ENCODE data around the gene WDR62.

DNA sequence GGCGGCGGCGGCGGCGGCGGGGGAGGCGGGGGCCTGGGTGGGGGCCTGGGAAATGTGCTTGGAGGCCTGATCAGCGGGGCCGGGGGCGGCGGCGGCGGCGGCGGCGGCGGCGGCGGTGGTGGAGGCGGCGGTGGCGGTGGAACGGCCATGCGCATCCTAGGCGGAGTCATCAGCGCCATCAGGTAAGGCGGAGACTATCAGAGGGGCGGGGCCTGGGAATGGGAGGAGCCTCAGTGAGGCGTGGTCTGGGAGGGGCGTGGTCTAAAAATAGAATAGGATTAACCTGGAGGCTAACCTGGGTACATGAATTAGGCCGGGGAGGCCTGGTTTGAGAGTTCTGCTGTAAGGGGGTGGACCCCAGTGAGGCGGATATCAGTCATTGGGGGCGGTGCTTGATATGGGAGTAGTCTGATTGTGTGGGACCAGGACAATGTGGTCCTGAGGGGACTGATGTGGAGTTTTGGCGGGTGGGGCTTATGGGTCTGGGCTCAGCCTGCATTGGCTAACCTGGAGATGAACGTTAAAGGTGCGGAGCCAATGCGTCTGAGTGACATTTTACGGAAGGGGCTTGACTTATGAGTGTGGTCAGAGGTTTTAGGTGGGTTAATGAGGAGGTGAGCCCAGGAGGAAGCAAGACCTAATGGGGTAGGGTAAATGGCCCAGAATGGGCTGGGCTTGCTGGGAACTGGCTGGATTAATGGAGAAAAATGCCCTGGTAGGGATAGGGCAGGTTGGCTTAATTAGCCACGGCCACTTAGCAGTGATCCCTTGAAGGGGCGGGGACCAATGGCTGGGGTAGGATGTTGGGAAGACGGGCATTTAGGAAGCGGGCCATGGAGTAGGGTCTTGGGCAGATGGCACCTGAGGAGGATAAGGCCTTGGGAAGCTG, 86.6 kb downstream of the WDR62 start:
- TF ChIP-seq, protein P1, sequence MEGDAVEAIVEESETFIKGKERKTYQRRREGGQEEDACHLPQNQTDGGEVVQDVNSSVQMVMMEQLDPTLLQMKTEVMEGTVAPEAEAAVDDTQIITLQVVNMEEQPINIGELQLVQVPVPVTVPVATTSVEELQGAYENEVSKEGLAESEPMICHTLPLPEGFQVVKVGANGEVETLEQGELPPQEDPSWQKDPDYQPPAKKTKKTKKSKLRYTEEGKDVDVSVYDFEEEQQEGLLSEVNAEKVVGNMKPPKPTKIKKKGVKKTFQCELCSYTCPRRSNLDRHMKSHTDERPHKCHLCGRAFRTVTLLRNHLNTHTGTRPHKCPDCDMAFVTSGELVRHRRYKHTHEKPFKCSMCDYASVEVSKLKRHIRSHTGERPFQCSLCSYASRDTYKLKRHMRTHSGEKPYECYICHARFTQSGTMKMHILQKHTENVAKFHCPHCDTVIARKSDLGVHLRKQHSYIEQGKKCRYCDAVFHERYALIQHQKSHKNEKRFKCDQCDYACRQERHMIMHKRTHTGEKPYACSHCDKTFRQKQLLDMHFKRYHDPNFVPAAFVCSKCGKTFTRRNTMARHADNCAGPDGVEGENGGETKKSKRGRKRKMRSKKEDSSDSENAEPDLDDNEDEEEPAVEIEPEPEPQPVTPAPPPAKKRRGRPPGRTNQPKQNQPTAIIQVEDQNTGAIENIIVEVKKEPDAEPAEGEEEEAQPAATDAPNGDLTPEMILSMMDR (conservative IDR thresholded peaks at IDR 0.05; ENCODE audit: low read length), result no peak
- TF ChIP-seq EZH2phosphoT487 (IDR thresholded peaks at IDR 0.05; ENCODE audit: borderline replicate concordance), result no peak
